ENCODE data around the gene RLBP1.

DNA sequence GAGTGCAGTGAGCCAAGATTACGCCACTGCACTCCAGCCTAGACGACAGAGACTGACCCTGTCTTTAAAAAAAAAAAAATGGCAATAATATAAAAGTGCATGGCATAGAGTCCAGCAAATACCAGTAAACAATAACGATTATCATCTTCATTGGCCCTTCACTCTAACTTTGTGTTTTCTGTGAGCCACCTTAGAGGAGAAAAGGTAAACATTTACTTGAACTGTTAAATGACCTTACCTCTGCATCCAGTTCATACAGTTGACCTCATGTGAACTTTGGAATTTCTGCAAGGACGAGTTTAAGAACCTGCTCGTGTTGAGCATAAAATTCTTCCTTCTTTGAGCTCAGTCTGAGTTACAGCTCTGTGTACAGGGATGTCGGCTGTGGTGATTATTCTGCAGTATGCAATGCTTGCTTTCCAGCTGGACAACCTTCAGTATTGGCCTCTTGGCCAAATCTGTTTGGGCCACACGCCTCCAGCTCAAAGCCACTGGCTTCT lies 56.6 kb downstream of the RLBP1 start:
- no peak for TF ChIP-seq POLR2A (IDR thresholded peaks at IDR 0.05)
- TF ChIP-seq, protein P1, sequence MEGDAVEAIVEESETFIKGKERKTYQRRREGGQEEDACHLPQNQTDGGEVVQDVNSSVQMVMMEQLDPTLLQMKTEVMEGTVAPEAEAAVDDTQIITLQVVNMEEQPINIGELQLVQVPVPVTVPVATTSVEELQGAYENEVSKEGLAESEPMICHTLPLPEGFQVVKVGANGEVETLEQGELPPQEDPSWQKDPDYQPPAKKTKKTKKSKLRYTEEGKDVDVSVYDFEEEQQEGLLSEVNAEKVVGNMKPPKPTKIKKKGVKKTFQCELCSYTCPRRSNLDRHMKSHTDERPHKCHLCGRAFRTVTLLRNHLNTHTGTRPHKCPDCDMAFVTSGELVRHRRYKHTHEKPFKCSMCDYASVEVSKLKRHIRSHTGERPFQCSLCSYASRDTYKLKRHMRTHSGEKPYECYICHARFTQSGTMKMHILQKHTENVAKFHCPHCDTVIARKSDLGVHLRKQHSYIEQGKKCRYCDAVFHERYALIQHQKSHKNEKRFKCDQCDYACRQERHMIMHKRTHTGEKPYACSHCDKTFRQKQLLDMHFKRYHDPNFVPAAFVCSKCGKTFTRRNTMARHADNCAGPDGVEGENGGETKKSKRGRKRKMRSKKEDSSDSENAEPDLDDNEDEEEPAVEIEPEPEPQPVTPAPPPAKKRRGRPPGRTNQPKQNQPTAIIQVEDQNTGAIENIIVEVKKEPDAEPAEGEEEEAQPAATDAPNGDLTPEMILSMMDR (IDR thresholded peaks at IDR 0.05 in 8 of 11, conservative IDR thresholded peaks at IDR 0.05 in 3 of 11) = no peak
- TF ChIP-seq POLR2AphosphoS5 (IDR thresholded peaks at IDR 0.05) = no peak
